Lower leg skin (tissue), 4 donors: ENCODE measurements around the gene AUTS2. TPM values are rescaled to one million over a fixed set of nuclear protein-coding genes. Genes with fewer than 3 reads are reported as not detected.

Experiments used
- DNase-seq, 2 donors: peaks; one replicate each; pipeline ENCODE4 v3.0.0-alpha.2; 2019; ENCODE audit warnings: low spot score in 2 of 2
- H3K4me3 ChIP-seq: fragments of 200-600 bp; sonication (generic); 2 replicates; pipeline ENCODE4 v1.5.1; 2017; ENCODE audit warnings: mild to moderate bottlenecking, low read depth; ENCODE audit not compliant: poor library complexity, severe bottlenecking
- CTCF ChIP-seq, 3 donors: fragments of 450-650 bp; IDR thresholded peaks; one replicate each; pipeline ENCODE4 v1.5.1; 2016; ENCODE audit warnings: antibody characterized with exemption in 3 of 3, mild to moderate bottlenecking in 3 of 3, moderate library complexity in 2 of 3
- POLR2A ChIP-seq, 2 donors: fragments of 450-650 bp; IDR thresholded peaks; one replicate each; pipeline ENCODE4 v1.6.1; 2016 to 2017; ENCODE audit warnings: antibody characterized with exemption in 2 of 2, mild to moderate bottlenecking in 1 of 2, moderate library complexity in 1 of 2
- WGBS, 2 donors: methylation state at CpG; one replicate each; pipeline ENCODE4 v1.1.5; 2018; 5-methylcytosine and 5-hydroxymethylcytosine counted together
- intact Hi-C: fragments of 100-400 bp; cut with DNase I; formaldehyde crosslinking; loops from one replicate; pipeline ENCODE4 v1.15.0; 2023; ENCODE audit warnings: low total_unique reads
- total RNA-seq, 4 donors: library from RNA; depleted of rRNA; stranded (reverse); fragments of >200 nt; gene quantifications; one replicate each; pipeline ENCODE4 v1.1.0, GENCODE V29; 2016

AUTS2 gene
- total RNA-seq, 4 donors from 2014 or later: 30.8 to 41.9 (median 40.5) TPM

- intact Hi-C loops: no loop called here
- TF ChIP-seq CTCF (IDR thresholded peaks at IDR 0.05) (no peak), POLR2A (IDR thresholded peaks at IDR 0.05) (no peak)
- DNase-seq: no peak
- WGBS, 2 donors: 90 to 91% methylated on average over 3 of the region's 3 CpGs
- no peak overlapping the region for H3K4me3 ChIP-seq
Observed at GRCh38 chr7:69763513-69763912, 165.2 kb downstream of the AUTS2 start.

- intact Hi-C loops: no loop called here
- no peak for DNase-seq
- H3K4me3 ChIP-seq: no peak overlapping the region
- TF ChIP-seq POLR2A (IDR thresholded peaks at IDR 0.05) (no peak), CTCF (IDR thresholded peaks at IDR 0.05) (no peak)
- WGBS, 2 donors: 96 to 98% methylated on average over 4 of the region's 4 CpGs
Observed at GRCh38 chr7:69764147-69764546, 165.9 kb downstream of the AUTS2 start.

GRCh38 chr7:69764681-69765080, 166.4 kb downstream of the AUTS2 start:
- H3K4me3 ChIP-seq: no peak overlapping the region
- intact Hi-C loops: no loop called here
- DNase-seq: no peak
- 89 to 93% methylated on average over 2 of the region's 2 CpGs for WGBS, 2 donors
- no peak for TF ChIP-seq POLR2A (IDR thresholded peaks at IDR 0.05)
- TF ChIP-seq CTCF (IDR thresholded peaks at IDR 0.05): no peak

GRCh38 chr7:69765879-69766278, 167.6 kb downstream of the AUTS2 start:
- H3K4me3 ChIP-seq: no peak overlapping the region
- WGBS, 2 donors: 82 to 85% methylated on average over 2 of the region's 2 CpGs
- intact Hi-C loops: no loop called here
- no peak for DNase-seq
- TF ChIP-seq POLR2A (IDR thresholded peaks at IDR 0.05): no peak
- no peak for TF ChIP-seq CTCF (IDR thresholded peaks at IDR 0.05)

- intact Hi-C loops: no loop called here
- DNase-seq: no peak
- TF ChIP-seq POLR2A (IDR thresholded peaks at IDR 0.05) (no peak), CTCF (IDR thresholded peaks at IDR 0.05) (no peak)
- 62 to 69% methylated on average over 1 of the region's 1 CpG for WGBS, 2 donors
- no peak overlapping the region for H3K4me3 ChIP-seq
Observed at GRCh38 chr7:69768986-69769595, 170.8 kb downstream of the AUTS2 start.

GRCh38 chr7:69769826-69770225, 171.6 kb downstream of the AUTS2 start:
- DNase-seq: no peak
- no peak overlapping the region for H3K4me3 ChIP-seq
- no peak for TF ChIP-seq CTCF (IDR thresholded peaks at IDR 0.05)
- no peak for TF ChIP-seq POLR2A (IDR thresholded peaks at IDR 0.05)
- 93 to 98% methylated on average over 1 of the region's 1 CpG for WGBS, 2 donors
- intact Hi-C loops: no loop called here
